ENCODE data around the gene DUSP6.

DNA sequence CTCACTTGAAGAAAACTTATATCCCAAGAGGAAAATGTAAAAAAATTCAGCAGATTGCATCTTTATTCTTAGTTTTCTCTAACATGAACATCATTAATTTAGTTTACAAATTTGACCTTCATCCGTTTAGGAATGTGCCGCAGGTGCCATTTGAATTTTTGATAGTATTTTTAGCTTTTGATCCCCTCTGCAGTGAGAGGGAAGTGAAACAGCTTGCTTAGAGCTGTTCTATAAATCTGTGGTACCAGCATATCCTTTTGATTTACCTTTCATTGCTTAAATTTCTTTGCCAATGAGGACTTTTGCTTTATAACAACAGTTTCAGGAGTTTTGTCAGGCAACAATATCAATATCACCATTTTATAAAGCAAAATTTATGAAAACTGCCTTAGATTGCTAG lies 32.7 kb downstream of the DUSP6 start:
- TF ChIP-seq POLR2AphosphoS5 (IDR thresholded peaks at IDR 0.05; ENCODE audit: borderline replicate concordance, low read depth, low read length), result no peak
- no peak for TF ChIP-seq EZH2 (IDR thresholded peaks at IDR 0.05)
- TF ChIP-seq FOXP2 (optimal IDR thresholded peaks at IDR 0.05; ENCODE audit: control extremely low read depth, extremely low read length, insufficient read depth), result no peak

Data from SK-N-MC (cell line).